GM19452 (cell line): ENCODE data around the gene NANOS2.

Experiments used
- ATAC-seq: cut with Tn5 transposase; IDR thresholded peaks from one replicate; pipeline ENCODE4 v1.9.1; 2021; ENCODE audit not compliant: unreplicated experiment

The NANOS2 gene

DNA sequence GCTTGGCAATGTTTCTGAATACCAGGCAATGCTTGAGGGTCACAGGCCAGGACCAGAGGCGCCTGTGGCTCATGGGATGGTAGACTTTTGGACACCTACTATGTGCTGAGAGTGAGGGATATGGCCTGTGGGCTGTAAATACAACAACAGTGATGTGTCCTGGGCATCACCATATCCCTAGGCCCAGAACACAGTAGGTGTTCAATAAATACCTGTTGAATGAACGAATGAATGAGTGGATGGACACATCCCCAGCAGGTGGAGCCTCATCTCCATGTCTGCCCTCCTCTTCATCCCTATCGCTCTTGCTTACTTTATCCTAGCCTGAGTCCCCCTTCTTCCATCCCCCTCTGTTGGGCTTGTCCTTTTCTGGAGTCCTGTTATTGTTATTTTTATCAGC, 16.5 kb upstream of the NANOS2 start:
- no peak for ATAC-seq

DNA sequence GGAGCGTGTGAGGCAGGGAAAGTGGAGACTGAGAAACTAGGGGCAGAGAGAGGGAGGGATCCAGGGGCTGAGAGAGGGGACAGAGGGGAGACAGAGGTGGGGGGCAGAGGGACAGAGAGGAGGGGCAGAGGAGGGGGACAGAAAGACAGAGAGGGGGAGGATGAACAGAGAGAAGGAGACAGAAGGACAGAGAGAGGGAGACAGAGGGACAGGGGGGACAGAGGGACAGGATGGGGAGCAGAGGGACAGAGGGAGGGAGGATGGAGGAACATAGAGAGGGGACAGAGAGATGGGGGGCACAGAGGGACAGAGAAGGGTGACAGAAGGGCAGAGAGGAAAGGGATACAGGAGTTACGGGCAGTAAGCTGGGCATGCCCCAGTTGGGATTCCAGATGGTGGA, 14.7 kb upstream of the NANOS2 start:
- no peak for ATAC-seq

DNA sequence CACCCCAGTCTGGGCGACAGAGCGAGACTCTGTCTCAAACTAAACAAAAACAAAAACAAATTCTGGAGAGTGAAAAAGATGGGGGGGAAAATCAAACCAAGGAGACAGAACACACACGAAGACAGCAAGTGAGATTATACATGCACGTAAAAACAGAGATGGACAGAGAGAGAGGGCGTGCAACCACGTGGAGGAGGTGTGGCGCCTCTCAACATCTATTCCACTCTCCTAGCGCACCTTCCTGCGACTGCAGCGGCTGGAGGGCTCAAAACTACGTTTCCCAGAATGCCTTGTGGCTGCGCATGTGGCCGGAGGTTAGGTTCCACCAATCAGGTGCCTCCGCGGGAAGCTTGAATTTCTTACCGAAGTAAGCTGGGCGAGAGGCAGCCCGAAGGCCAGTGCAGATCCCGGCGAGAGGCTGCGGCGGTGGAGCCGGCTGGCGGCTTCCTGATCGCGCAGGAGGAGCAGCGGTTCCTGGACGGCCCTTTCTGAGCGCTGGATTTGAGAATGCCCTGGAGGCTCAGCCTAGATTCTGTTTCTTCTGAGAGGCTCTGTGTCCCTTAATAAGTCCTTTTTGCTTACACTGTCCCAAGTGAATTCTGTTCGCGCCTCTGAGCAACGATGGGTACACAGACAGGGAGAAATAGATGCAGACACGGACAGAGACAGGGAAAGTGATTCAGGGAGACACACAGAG, 13.1 kb upstream of the NANOS2 start:
- peak; percentile 83 for ATAC-seq

DNA sequence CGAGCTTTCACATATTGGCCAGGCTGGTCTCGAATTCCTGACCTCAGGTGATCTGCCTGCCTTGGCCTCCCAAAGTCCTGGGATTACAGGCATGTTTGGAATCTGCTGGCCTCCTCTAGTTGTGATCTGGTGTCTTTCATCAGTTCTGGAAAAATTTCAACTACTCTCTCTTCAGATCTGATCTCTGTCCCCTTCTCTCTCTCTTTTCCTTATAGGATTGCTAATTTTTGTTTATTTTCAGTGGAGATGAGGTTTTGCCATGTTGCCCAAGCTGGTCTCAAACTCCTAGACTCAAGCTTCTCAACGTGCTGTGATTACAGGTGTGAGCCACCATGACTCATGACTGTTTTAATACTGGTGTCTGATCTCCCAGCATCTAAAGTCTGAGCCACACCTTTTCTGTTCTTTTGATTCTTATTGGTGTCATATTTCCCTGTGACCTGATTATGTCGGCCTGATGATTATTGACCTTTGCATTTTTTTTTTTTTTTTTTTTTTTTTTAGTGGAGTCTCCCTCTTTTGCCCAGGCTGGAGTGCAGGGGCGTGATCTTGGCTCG, 10.4 kb upstream of the NANOS2 start:
- ATAC-seq = no peak

GRCh38 chr19:45922281-45922680, 7.7 kb upstream of the NANOS2 start:
- no peak for ATAC-seq

GRCh38 chr19:45920458-45920857, 5.9 kb upstream of the NANOS2 start:
- no peak for ATAC-seq

DNA sequence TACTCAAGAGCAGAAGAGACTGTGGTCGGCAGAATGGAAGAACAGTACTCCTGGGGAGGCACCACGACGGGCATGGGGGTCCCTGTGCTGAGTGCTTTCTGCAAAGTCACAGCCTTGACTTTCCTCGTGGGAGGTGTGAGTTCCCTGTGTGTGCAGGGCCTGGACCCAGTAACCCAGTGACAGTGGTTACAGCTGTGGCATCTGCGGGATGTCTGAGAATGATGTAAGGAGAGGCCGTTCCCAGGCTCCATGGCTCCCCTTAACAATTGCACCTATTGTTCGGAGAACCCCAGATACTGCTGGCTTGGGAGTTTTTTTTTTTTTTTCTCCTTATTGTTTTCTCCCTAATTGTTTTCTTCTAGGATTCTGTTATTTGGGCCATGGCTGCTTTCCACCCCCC, 5.1 kb upstream of the NANOS2 start:
- ATAC-seq = no peak

GRCh38 chr19:45918721-45919120, 4.1 kb upstream of the NANOS2 start:
- no peak for ATAC-seq

DNA sequence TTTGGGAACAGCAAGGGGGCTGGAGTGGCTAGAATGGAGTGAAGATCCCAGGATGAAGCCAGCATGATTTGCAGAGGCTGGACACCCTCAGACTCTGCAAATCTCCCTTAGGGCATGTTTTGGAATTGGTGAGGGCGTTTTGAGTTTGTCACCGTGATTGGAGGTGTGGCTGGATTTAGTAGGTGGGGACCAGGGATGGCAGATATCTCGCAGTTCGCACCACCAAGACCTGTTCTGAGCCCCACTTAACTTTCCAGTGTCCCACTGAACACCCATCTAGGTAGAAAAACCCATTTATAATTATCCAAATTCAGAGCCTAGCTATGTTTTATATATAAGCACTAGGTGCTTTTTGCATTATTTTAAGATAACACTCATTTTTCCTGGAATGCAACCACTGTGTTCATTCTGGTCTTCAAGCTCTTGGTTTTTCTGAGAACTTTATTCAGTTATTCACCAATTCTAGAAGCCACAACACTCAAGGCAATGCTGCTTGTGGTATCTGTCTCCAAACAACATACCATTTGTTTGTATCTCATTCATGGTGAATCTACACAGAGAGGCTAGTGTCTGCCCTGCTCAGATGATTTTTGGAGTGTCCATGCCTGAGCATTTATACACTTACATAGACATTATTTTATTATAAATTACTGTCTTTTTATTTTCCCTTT, 3.0 kb upstream of the NANOS2 start:
- ATAC-seq = no peak

DNA sequence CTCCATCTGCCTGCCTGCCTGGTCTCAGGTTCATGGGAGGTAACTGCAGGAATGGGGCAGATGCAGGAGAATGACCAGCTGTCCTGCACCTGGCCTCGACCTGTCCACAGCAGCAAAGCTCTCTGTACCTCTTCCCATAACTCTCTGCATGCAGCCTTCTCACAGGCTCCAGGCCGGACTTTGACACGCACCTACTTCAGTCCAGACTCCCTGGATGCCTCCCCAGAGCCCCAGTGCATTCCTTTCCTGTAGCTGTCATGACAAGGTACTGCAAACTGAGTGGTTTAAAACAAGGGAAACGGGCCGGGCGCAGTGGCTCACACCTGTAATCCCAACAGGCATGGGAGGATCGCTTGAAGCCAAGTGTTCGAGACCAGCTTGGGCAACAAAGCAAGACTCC, 3.3 kb downstream of the NANOS2 start:
- no peak for ATAC-seq

DNA sequence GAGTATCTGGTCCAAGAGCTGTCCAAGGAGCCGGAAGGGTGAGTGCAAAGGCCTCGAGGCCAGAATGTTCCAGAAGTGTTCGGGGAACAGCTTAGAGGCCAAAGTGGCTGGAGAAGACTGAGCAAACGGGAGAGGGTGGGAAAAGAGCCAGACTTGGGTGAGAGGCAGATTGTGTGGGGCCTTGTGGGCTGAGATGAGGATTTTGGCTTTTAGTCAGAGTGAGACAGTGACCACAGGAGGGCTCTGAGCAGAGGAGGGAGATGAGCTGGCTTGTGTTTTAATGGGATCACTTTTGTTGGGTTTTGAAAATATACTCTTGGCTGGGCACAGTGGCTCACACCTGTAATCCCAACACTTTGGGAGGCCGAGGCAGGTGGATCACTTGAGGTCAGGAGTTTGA, 5.6 kb downstream of the NANOS2 start:
- no peak for ATAC-seq

GRCh38 chr19:45906221-45906620, 8.4 kb downstream of the NANOS2 start:
- ATAC-seq = no peak

GRCh38 chr19:45905011-45905410, 9.6 kb downstream of the NANOS2 start:
- no peak for ATAC-seq

- peak; percentile 88 for ATAC-seq
Measured at GRCh38 chr19:45902651-45903625, 11.6 kb downstream of the NANOS2 start.

DNA sequence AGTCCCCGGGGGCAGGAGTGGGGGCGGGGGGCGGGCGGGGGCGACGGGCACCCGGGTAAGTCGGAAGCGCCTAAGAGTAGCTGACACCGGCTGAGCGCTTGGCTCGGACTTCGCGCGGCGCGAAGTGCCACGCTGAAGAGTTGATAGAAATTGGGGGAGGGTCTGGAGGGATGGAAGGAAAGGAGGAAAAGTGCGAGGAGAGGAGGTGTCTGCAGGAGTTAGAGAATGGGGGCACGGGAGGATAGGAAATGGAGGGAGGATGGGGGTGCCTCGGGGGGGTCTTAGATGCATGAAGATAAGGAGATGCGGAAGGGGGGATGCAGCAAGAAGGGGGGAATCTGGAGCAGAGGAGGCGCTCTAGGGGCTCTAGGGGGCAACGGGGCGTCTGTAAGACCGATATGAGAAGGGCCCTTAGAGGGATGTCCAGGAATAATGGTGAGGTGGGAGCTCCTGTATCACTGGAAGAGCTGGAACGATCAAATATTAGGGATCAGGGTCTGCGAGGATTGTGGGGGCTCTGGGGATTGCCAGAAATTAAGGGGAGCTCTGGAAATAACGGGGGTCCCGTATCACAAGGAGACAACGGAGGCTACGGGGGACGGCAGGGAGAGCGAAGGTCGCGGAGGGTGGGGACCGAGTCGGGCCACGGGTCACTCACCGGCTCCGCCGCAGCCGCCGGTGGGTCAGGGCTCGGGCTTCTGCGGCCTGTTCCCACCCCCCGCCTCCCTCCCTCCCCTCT, 12.5 kb downstream of the NANOS2 start, which contains the start of gene MYPOP:
MYPOP (minus strand) TSS at position 702 of the 739 bp plus-strand sequence. CDS start 840 bp downstream, outside the sequence.
- no peak for ATAC-seq

DNA sequence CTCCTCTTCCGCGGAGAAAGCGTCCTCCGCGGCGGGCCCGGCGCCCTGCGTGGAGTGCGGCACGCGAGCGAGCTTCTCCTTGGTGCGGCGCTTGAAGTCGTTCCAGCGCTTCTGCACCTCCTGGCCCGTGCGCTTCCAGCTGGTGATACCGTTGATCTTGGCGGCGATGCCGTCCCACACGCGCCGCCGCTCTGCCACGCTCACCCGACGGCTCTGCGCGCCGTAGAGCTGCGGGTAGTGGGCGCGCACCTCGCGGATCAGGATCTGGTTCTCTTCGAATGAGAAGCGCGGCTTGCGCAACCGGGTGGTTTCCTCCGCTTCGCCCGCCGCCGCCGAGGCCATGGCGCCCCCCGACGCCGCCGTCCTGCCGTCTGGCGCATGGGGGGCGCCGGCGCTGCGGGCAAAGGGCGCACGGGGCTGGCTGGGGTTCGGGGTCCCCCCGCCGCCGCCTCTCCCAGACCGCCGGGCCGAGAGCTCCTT, 13.1 kb downstream of the NANOS2 start:
- no peak for ATAC-seq

DNA sequence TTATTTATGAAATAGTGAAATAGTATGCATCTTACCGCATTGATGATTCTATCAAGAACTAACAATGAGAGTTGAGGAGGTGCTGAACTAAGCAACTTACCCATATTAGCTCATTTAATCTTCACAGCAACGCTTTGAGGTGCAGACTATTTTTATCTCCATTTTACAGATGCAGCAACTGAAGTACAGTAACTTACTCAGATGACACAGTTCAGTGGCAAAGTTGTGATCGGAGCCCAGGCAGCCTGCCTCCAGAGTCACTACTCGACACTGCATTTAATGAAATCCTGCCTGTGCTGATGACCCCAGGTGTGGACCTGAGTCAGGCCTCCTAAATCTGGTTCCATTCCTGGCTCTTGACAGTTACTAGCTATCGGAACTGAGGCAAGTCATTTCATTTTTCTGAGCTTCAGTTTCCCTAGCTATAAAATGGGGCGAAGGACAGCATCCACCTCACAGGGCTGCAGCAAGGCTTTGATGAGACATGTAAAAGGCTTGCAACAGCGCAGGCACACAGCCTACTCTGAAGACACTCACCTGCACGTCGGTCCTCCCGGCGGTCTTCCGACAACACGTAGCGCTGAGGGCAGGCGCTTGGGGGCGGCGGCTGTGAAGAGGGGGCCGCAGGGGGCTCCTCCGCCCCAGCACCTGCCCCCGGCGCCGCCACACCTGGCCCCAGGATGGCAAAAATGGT, 13.7 kb downstream of the NANOS2 start:
- ATAC-seq = no peak

- no peak for ATAC-seq
Measured at GRCh38 chr19:45899919-45900589, 14.5 kb downstream of the NANOS2 start.

- ATAC-seq = no peak
Measured at GRCh38 chr19:45899253-45899652, 15.3 kb downstream of the NANOS2 start.
